Astrocyte (in vitro differentiated cells and primary cell): ENCODE measurements around the gene RBM20.

Experiments
- CTCF ChIP-seq: IDR thresholded peaks from 2 replicates; pipeline ENCODE4 v1.5.1; 2011; ENCODE audit warnings: low read depth, mild to moderate bottlenecking, inconsistent platforms, low read length, moderate library complexity; ENCODE audit not compliant: insufficient read depth
- EZH2 ChIP-seq: IDR thresholded peaks from 2 replicates; pipeline ENCODE4 v1.6.1; 2012; ENCODE audit warnings: mild to moderate bottlenecking, low read length, inconsistent platforms; ENCODE audit not compliant: insufficient read depth

- TF ChIP-seq CTCF (no peak), EZH2 (no peak)
Observed at GRCh38 chr10:110844617-110844881, 200.4 kb downstream of the RBM20 start.
